MCF 10A (cell line): ENCODE results near the gene ILDR1. TPM values are rescaled to one million over a fixed set of nuclear protein-coding genes. Genes with fewer than 3 reads are reported as not detected.

Experiments used
- BruUV-seq: library from RNA; stranded (reverse); fragments of 400-500 nt; replicated peaks from 2 replicates; lab custom pipeline; 2021; lab: Mats Ljungman, UMichigan
- CTCF ChIA-PET: fragments of 300-600 bp; sonication (Branson Sonifier 250); formaldehyde crosslinking; extraction: SDS; loops from one replicate; lab custom pipeline; 2021; ENCODE audit warnings: antibody characterized with exemption, inconsistent platforms; lab: Yijun Ruan, JAX
- POLR2A ChIA-PET: fragments of 300-600, 350-650 bp; sonication (Branson Sonifier 250); formaldehyde crosslinking; extraction: SDS; loops from one replicate; lab custom pipeline; 2020; ENCODE audit warnings: antibody characterized with exemption, inconsistent platforms; lab: Yijun Ruan, JAX
- DNase-seq: peaks from one replicate; pipeline ENCODE4 v3.0.0-alpha.2; 2018; ENCODE audit not compliant: unreplicated experiment
- H3K27ac Mint-ChIP-seq: one replicate; pipeline ENCODE4 v1.8.0; 2022; ENCODE audit warnings: mild to moderate bottlenecking, low read depth, mixed read lengths; ENCODE audit not compliant: unreplicated experiment
- H3K27me3 Mint-ChIP-seq: one replicate; pipeline ENCODE4 v1.8.0; 2022; ENCODE audit warnings: mixed read lengths; ENCODE audit not compliant: insufficient read depth, unreplicated experiment
- H3K36me3 Mint-ChIP-seq: one replicate; pipeline ENCODE4 v1.8.0; 2022; ENCODE audit warnings: mild to moderate bottlenecking, moderate library complexity, mixed read lengths; ENCODE audit not compliant: insufficient read depth, unreplicated experiment
- H3K4me1 Mint-ChIP-seq: one replicate; pipeline ENCODE4 v1.8.0; 2022; ENCODE audit warnings: mixed read lengths; ENCODE audit not compliant: insufficient read depth, unreplicated experiment
- H3K4me3 Mint-ChIP-seq: one replicate; pipeline ENCODE4 v1.8.0; 2022; ENCODE audit warnings: mild to moderate bottlenecking, moderate library complexity, mixed read lengths; ENCODE audit not compliant: unreplicated experiment
- H3K9me3 Mint-ChIP-seq: one replicate; pipeline ENCODE4 v1.8.0; 2022; ENCODE audit warnings: mixed read lengths; ENCODE audit not compliant: unreplicated experiment
- intact Hi-C: fragments of 100-400 bp; cut with micrococcal nuclease; formaldehyde crosslinking; loops from 2 replicates; pipeline ENCODE4 v1.14.1; 2022
- total RNA-seq: library from RNA; stranded (reverse); gene quantifications from 2 replicates; pipeline ENCODE4 v1.2.3, GENCODE V29; 2022
- TF ChIP-seq, protein P1 (sequence below): fragments of 200-600 bp; IDR thresholded peaks from one replicate; pipeline ENCODE4 v1.8.0; 2022; ENCODE audit warnings: antibody characterized with exemption, mild to moderate bottlenecking; ENCODE audit not compliant: unreplicated experiment

The ILDR1 gene
- total RNA-seq, 1 experiment from 2014 or later = 0.23 TPM

DNA sequence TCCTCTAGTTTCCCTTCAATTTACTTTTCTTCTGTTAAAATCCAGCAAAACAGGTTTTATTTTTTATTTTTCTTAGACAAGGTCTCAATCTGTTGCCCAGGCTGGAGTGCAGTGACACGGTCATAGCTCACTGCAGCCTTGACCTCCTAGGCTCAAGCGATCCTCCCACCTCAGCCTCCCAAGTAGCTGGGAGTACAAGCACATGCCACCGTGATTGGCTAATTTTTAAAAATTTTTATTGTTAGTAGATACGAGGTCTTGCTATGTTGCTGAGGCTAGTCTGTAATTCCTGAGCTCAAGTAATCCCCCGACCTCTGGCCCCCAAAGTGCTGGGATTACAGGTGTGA lies 41.6 kb downstream of the ILDR1 start:
- CTCF ChIA-PET = interaction anchor here (0.6 to 2.7 kb wide), 4 partner anchors 9 to 260 kb away, joined by 3 to 14 read pairs (median 4); no protein-coding TSS in a partner anchor
- H3K27ac Mint-ChIP-seq = no peak overlapping the region
- intact Hi-C loops = no loop called here

DNA sequence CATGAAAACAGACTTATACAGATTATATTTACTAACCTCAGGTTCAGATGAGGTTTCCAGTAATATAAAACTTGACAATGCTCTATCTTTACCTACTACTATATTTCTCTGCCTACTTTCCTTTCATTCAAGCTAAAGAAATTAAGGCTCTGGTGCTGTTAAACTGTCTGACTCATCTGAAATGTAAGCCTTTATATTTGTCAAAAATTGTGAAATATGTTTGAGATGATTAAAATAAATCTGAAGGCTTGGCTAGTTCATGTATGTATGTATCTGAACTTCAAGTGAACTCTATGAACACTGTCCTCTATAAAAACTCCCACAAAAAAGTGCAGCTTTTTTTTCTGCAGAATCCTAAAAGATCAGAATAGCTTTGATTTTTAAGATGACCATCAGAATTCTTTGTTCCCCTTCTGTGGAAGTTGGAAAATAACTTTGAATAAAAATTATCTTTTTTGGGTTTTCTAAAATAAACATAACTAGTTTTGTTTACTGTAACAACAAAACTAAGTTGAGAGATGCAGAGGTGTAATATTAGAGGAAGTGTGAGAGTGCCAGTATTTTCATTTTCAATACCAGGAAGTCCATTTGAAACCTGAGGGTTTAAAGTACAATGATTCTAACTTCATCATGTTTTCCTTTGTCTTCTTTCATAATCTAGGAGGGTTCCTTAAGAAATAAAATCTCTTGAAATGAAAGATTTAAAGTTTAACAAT lies 42.2 kb downstream of the ILDR1 start:
- H3K27me3 Mint-ChIP-seq = no peaks in the 10 kb centered on the region
- H3K4me3 Mint-ChIP-seq = no peak overlapping the region
- peaks cover 11% of the 10 kb centered on the region for H3K4me1 Mint-ChIP-seq
- H3K27ac Mint-ChIP-seq = no peak overlapping the region
- DNase-seq = peak; percentile 49
- intact Hi-C loops = no loop called here
- peaks cover 16% of the 10 kb centered on the region for H3K9me3 Mint-ChIP-seq
- TF ChIP-seq, protein P1, sequence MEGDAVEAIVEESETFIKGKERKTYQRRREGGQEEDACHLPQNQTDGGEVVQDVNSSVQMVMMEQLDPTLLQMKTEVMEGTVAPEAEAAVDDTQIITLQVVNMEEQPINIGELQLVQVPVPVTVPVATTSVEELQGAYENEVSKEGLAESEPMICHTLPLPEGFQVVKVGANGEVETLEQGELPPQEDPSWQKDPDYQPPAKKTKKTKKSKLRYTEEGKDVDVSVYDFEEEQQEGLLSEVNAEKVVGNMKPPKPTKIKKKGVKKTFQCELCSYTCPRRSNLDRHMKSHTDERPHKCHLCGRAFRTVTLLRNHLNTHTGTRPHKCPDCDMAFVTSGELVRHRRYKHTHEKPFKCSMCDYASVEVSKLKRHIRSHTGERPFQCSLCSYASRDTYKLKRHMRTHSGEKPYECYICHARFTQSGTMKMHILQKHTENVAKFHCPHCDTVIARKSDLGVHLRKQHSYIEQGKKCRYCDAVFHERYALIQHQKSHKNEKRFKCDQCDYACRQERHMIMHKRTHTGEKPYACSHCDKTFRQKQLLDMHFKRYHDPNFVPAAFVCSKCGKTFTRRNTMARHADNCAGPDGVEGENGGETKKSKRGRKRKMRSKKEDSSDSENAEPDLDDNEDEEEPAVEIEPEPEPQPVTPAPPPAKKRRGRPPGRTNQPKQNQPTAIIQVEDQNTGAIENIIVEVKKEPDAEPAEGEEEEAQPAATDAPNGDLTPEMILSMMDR = no peak
- CTCF ChIA-PET = interaction anchor here (0.6 to 2.7 kb wide), 4 partner anchors 10 to 260 kb away, joined by 3 to 14 read pairs (median 4); no protein-coding TSS in a partner anchor
- POLR2A ChIA-PET = interaction anchor here (0.6 to 1.4 kb wide), 7 partner anchors 10 to 606 kb away, joined by 3 to 4 read pairs (median 3); no protein-coding TSS in a partner anchor
- no peaks in the 10 kb centered on the region for H3K36me3 Mint-ChIP-seq
- no TSS peak for BruUV-seq

More for the DNA sequence above, 41.6 kb downstream of the ILDR1 start:
- POLR2A ChIA-PET = interaction anchor here (0.6 to 1.4 kb wide), 5 partner anchors 11 to 605 kb away, joined by 3 to 4 read pairs (median 3); no protein-coding TSS in a partner anchor
- peaks cover 16% of the 10 kb centered on the region for H3K9me3 Mint-ChIP-seq
- H3K4me1 Mint-ChIP-seq = peaks cover 11% of the 10 kb centered on the region
- BruUV-seq = no TSS peak
- no peak for DNase-seq
- H3K36me3 Mint-ChIP-seq = no peaks in the 10 kb centered on the region
- TF ChIP-seq, protein P1 = no peak
- H3K27me3 Mint-ChIP-seq = no peaks in the 10 kb centered on the region
- no peak overlapping the region for H3K4me3 Mint-ChIP-seq

DNA sequence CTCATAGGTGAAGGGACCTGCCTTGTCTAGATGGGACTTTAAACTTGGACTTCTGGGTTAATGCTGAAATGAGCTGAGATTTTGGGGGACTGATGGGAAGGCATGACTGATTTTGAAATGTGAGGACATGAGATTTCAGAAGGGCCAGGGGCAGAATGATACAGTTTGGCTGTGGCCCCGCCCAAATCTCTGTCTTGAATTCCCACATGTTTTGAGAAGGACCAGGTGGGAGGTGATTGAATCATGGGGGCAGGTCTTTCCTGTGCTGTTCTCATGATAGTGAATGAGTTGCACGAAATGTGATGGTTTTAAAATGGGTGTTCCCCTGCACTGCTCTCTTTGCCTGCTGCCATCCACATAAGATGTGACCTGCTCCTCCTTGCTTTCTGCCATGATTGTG lies 42.8 kb downstream of the ILDR1 start:
- no peak for DNase-seq
- H3K27me3 Mint-ChIP-seq = no peaks in the 10 kb centered on the region
- POLR2A ChIA-PET = interaction anchor here (0.9 to 1.4 kb wide), 2 partner anchors 10 to 16 kb away, joined by 3 to 4 read pairs; no protein-coding TSS in a partner anchor
- CTCF ChIA-PET = interaction anchor here (1.5 to 2.7 kb wide), 2 partner anchors 11 to 17 kb away, joined by 5 to 14 read pairs; no protein-coding TSS in a partner anchor
- TF ChIP-seq, protein P1 = no peak
- H3K36me3 Mint-ChIP-seq = no peaks in the 10 kb centered on the region
- H3K4me3 Mint-ChIP-seq = no peak overlapping the region
- no TSS peak for BruUV-seq
- H3K27ac Mint-ChIP-seq = no peak overlapping the region
- H3K9me3 Mint-ChIP-seq = peaks cover 11% of the 10 kb centered on the region
- intact Hi-C loops = no loop called here
- H3K4me1 Mint-ChIP-seq = peaks cover 12% of the 10 kb centered on the region

DNA sequence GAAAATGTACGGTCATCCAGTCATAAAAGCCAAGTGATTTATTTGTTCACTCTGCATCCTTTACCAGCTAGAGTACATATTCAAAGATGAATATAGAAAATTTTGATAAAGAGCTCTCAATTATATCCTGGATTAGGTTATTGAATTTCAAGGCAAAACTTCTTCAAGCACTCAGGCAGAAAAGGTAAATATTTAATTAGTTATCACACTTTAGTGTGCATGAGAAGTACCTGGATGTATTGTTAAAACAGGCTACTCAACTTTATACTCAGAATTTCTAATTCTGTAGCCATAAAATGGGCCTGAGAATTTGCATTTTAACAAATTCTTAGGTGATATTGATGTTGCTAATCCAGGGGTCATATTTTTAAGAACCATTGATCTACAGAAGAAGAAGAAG lies 45.3 kb downstream of the ILDR1 start:
- Mint-ChIP-seq H3K27me3 (no peaks in the 10 kb centered on the region), H3K9me3 (no peaks in the 10 kb centered on the region), H3K27ac (no peak overlapping the region), H3K4me3 (no peak overlapping the region), H3K36me3 (no peaks in the 10 kb centered on the region), H3K4me1 (peaks cover 19% of the 10 kb centered on the region)
- intact Hi-C loops = no loop called here
- CTCF ChIA-PET = no interaction called here
- no peak for DNase-seq
- POLR2A ChIA-PET = interaction anchor here (0.9 kb wide), 1 partner anchor 338 kb away, joined by 3 read pairs; no protein-coding TSS in a partner anchor
- TF ChIP-seq, protein P1 = no peak
- no TSS peak for BruUV-seq
